ENCODE results near the gene SNCAIP. TPM values are rescaled to one million over a fixed set of nuclear protein-coding genes. Genes with fewer than 3 reads are reported as not detected.

SNCAIP gene
- total and polyA plus RNA-seq, 2 experiments from 2014 or later = 6.1 to 11.9 TPM

DNA sequence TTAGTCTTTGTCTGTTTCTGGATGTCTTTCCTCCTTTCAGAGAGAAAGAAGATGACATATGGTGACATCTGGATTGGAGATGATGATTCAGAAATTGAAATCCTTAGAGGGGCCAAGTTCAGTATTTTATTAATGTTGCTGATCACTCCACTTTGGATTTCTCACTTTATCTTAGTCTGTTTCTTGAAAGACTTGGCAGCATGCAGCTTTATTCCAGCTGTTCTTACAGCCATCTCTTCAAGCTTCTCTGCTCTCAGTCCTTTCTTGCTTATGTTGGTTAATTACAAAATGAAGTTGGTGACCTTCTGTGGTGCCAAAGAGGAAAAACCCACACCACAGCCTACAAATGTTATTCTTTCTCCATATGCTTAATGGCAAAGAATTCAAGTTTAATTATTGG, 62.1 kb downstream of the SNCAIP start (continued):
- TF ChIP-seq, protein P1, sequence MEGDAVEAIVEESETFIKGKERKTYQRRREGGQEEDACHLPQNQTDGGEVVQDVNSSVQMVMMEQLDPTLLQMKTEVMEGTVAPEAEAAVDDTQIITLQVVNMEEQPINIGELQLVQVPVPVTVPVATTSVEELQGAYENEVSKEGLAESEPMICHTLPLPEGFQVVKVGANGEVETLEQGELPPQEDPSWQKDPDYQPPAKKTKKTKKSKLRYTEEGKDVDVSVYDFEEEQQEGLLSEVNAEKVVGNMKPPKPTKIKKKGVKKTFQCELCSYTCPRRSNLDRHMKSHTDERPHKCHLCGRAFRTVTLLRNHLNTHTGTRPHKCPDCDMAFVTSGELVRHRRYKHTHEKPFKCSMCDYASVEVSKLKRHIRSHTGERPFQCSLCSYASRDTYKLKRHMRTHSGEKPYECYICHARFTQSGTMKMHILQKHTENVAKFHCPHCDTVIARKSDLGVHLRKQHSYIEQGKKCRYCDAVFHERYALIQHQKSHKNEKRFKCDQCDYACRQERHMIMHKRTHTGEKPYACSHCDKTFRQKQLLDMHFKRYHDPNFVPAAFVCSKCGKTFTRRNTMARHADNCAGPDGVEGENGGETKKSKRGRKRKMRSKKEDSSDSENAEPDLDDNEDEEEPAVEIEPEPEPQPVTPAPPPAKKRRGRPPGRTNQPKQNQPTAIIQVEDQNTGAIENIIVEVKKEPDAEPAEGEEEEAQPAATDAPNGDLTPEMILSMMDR (conservative IDR thresholded peaks at IDR 0.05; ENCODE audit: low read depth in 2 of 2) = no peak
- TF ChIP-seq STAT1 (IDR thresholded peaks at IDR 0.05; ENCODE audit: unreplicated experiment) = no peak
- no peak for TF ChIP-seq POLR2AphosphoS5 (IDR thresholded peaks at IDR 0.05; ENCODE audit: low read depth)
- no peak for TF ChIP-seq ZNF114 (CRISPR knock-in tag; IDR thresholded peaks at IDR 0.05)
- TF ChIP-seq NANOG (IDR thresholded peaks at IDR 0.05; ENCODE audit: borderline replicate concordance) = no peak

DNA sequence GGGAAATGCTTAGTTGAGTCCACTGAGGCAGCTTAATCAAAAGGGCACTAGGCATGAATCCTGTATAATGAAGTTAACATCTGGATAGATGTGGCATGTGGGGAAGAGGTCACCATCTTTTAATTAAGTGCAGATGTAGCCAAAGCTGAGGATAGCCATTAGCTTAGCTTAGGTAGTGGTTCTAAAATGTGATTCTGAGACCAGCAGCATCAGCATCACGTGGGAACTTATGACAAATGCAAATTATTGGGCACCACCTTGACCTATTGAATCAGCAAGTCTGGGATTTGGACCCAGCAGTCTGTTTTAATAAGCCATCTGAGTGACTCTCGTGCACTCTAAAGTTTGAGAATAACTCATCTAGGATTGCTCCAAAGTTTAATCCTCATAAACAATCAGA, 63.8 kb downstream of the SNCAIP start:
- Histone ChIP-seq H4K20me1 (replicated peaks; ENCODE audit: insufficient read depth) (no peaks in the 10 kb centered on the region), H3K4me3 (no peak overlapping the region), H3K79me2 (replicated peaks; ENCODE audit: insufficient read depth) (no peaks in the 10 kb centered on the region), H2AFZ (no peak overlapping the region), H3K9me2 (ENCODE audit: insufficient read depth) (no peaks in the 10 kb centered on the region), H3K4me1 (ENCODE audit: insufficient read depth) (no peaks in the 10 kb centered on the region), H3K27me3 (ENCODE audit: insufficient read depth) (no peaks in the 10 kb centered on the region), H3K27ac (ENCODE audit: low read depth) (no peak overlapping the region), H3F3A (replicated peaks; ENCODE audit: low read depth) (no peaks in the 10 kb centered on the region), H3K4me2 (no peak overlapping the region), H3K36me3 (ENCODE audit: insufficient read depth) (no peaks in the 10 kb centered on the region)
- H3K4me3 Mint-ChIP-seq = no peak overlapping the region
- DNase-seq (ENCODE audit: low spot score) (no peak), ATAC-seq (no peak)
- peaks cover 1% of the 10 kb centered on the region for H3K27me3 Mint-ChIP-seq (ENCODE audit: insufficient read depth, low read depth, poor library complexity)
- H3K36me3 Mint-ChIP-seq (ENCODE audit: low read depth) = peaks cover 6% of the 10 kb centered on the region
- peaks cover 3% of the 10 kb centered on the region; the same call in 1 of the 3 replicates for H3K4me1 Mint-ChIP-seq
- H3K27ac Mint-ChIP-seq = no peak overlapping the region
- peaks cover 2% of the 10 kb centered on the region; the same call in 2 of the 3 replicates for H3K9me3 Mint-ChIP-seq
- TF ChIP-seq, protein P2, sequence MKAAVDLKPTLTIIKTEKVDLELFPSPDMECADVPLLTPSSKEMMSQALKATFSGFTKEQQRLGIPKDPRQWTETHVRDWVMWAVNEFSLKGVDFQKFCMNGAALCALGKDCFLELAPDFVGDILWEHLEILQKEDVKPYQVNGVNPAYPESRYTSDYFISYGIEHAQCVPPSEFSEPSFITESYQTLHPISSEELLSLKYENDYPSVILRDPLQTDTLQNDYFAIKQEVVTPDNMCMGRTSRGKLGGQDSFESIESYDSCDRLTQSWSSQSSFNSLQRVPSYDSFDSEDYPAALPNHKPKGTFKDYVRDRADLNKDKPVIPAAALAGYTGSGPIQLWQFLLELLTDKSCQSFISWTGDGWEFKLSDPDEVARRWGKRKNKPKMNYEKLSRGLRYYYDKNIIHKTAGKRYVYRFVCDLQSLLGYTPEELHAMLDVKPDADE (IDR thresholded peaks at IDR 0.05) = no peak
- TF ChIP-seq CREB1 (CRISPR knock-in tag; IDR thresholded peaks at IDR 0.05; ENCODE audit: low read depth) = no peak
- TF ChIP-seq, protein P3, sequence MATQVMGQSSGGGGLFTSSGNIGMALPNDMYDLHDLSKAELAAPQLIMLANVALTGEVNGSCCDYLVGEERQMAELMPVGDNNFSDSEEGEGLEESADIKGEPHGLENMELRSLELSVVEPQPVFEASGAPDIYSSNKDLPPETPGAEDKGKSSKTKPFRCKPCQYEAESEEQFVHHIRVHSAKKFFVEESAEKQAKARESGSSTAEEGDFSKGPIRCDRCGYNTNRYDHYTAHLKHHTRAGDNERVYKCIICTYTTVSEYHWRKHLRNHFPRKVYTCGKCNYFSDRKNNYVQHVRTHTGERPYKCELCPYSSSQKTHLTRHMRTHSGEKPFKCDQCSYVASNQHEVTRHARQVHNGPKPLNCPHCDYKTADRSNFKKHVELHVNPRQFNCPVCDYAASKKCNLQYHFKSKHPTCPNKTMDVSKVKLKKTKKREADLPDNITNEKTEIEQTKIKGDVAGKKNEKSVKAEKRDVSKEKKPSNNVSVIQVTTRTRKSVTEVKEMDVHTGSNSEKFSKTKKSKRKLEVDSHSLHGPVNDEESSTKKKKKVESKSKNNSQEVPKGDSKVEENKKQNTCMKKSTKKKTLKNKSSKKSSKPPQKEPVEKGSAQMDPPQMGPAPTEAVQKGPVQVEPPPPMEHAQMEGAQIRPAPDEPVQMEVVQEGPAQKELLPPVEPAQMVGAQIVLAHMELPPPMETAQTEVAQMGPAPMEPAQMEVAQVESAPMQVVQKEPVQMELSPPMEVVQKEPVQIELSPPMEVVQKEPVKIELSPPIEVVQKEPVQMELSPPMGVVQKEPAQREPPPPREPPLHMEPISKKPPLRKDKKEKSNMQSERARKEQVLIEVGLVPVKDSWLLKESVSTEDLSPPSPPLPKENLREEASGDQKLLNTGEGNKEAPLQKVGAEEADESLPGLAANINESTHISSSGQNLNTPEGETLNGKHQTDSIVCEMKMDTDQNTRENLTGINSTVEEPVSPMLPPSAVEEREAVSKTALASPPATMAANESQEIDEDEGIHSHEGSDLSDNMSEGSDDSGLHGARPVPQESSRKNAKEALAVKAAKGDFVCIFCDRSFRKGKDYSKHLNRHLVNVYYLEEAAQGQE (IDR thresholded peaks at IDR 0.05; ENCODE audit: unreplicated experiment) = no peak
- TF ChIP-seq EZH2phosphoT487 (IDR thresholded peaks at IDR 0.05; ENCODE audit: unreplicated experiment) = no peak
- TF ChIP-seq, protein P1 (conservative IDR thresholded peaks at IDR 0.05; ENCODE audit: low read depth in 2 of 2) = no peak
- TF ChIP-seq POLR2AphosphoS5 (IDR thresholded peaks at IDR 0.05; ENCODE audit: low read depth) = no peak
- no peak for TF ChIP-seq NANOG (IDR thresholded peaks at IDR 0.05; ENCODE audit: borderline replicate concordance)
- no peak for TF ChIP-seq JUNB (IDR thresholded peaks at IDR 0.05; ENCODE audit: unreplicated experiment)
- TF ChIP-seq ZNF331 (CRISPR knock-in tag; IDR thresholded peaks at IDR 0.05; ENCODE audit: low read depth) = no peak
- no peak for TF ChIP-seq EZH2 (IDR thresholded peaks at IDR 0.05; ENCODE audit: low read depth, unreplicated experiment)

Data from GM23338 (cell line).